IPS-15b (cell line): ENCODE measurements around the gene RPL36.

Source experiments
- H3K27me3 ChIP-seq: one replicate; pipeline ENCODE4 v1.6.1; 2013; ENCODE audit warnings: low read length; ENCODE audit not compliant: control insufficient read depth, insufficient read depth
- H3K36me3 ChIP-seq: one replicate; pipeline ENCODE4 v1.6.1; 2013; ENCODE audit warnings: low read length; ENCODE audit not compliant: control insufficient read depth, insufficient read depth
- H3K4me1 ChIP-seq: one replicate; pipeline ENCODE4 v1.6.1; 2013; ENCODE audit warnings: mild to moderate bottlenecking, low read length; ENCODE audit not compliant: control insufficient read depth, insufficient read depth
- H3K4me3 ChIP-seq: one replicate; pipeline ENCODE4 v1.5.1; 2013; ENCODE audit warnings: low read depth, low read length
- H3K9ac ChIP-seq: one replicate; pipeline ENCODE4 v1.6.1; 2013; ENCODE audit warnings: low read depth, mild to moderate bottlenecking, low read length
- H3K9me3 ChIP-seq: one replicate; pipeline ENCODE4 v1.6.1; 2013; ENCODE audit warnings: mild to moderate bottlenecking, low read length; ENCODE audit not compliant: control insufficient read depth, insufficient read depth

RPL36 gene

DNA sequence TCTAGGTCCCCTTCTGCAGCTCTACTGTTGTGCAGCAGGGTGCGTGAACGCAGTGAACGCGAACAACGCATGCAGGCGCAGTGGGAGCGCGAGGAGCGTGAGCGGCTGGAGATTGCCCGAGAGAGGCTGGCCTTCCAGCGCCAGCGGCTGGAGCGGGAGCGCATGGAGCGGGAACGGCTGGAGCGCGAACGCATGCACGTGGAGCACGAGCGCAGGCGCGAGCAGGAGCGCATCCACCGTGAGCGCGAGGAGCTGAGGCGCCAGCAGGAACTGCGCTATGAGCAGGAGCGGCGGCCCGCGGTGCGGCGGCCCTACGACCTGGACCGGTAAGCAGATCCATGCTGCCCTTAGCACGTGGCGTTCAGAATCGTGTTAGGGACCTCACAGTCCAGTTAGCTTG lies 28.6 kb upstream of the RPL36 start:
- Histone ChIP-seq H3K27me3 (no peaks in the 10 kb centered on the region), H3K9ac (no peak overlapping the region), H3K4me1 (no peaks in the 10 kb centered on the region), H3K4me3 (no peak overlapping the region), H3K9me3 (no peaks in the 10 kb centered on the region), H3K36me3 (peaks cover 55% of the 10 kb centered on the region)

DNA sequence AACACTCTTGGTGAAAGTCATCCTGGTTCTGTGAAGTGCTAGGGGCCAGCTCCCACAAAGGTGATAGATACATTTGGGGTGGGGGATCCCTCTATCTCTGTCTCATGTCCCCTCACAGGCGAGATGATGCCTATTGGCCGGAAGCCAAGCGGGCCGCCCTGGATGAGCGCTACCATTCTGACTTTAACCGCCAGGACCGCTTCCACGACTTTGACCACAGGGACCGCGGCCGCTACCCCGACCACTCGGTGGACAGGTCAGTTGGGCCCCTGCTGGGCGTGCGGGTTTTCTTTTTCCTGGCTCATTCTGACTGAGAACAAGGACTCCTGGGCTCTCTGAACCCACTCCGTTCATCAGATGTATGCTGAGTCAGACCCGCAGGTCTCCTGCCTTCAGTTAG lies 26.2 kb upstream of the RPL36 start:
- Histone ChIP-seq H3K9ac (no peak overlapping the region), H3K9me3 (no peaks in the 10 kb centered on the region), H3K36me3 (peaks cover 56% of the 10 kb centered on the region), H3K4me1 (peaks cover 4% of the 10 kb centered on the region), H3K4me3 (no peak overlapping the region), H3K27me3 (no peaks in the 10 kb centered on the region)

DNA sequence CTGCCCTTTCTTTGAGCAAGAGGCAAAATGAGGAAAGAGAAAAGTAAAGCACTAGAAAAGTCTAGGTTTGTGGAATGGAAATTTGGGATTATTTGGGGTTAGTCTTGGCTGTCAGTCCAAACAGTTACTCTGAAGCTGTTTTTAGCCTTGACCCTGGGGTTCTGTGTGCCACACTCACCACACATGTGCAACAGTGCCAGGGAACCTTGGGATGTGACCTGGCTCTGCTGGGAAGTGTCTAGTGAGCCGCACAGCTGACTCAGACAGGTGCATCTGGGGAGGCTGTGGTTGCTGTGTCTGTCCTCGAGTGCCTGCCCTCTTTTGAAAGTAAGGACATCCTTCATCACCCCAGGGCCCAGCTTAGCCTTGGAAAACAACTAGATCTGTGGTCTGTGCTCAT lies 25.6 kb upstream of the RPL36 start:
- Histone ChIP-seq H3K4me1 (peaks cover 4% of the 10 kb centered on the region), H3K4me3 (no peak overlapping the region), H3K9ac (no peak overlapping the region), H3K27me3 (no peaks in the 10 kb centered on the region), H3K36me3 (peaks cover 62% of the 10 kb centered on the region), H3K9me3 (no peaks in the 10 kb centered on the region)

DNA sequence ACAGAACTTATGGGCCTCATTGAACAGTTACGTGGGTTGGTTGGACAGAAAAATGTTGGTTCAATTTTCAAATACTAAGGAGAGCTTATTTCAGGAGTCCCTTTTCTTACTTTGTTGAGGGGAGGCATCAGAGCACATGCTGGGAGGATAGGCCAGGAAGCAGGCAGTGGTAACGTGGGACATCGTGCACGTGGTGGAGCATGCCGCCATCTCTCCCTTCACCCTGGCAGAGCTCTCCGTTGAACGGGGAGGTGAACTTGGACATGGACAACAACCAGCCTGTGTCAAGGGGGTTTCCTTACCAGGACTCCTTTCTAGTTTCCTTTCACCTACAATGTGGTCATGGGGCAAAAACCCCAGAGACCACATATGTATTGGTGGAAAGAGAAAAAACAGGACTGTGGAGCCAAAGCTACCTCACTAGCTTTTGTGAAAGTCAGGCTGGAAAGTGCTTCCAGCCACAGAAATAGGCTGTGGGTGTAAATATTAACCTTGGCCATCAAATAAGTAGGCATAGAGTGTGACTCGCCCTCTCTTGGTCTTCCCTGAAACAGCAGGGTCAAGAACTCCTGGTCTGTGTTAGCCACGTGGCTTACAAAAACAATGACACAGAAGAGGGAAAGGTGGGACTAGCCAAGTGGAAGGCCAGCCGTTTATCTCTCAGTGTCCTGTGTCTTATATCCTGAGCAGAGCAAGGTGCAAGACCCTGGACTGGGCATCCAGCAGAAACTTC lies 24.1 kb upstream of the RPL36 start:
- no peak overlapping the region for H3K4me3 ChIP-seq
- no peaks in the 10 kb centered on the region for H3K27me3 ChIP-seq
- no peak overlapping the region for H3K9ac ChIP-seq
- H3K9me3 ChIP-seq: no peaks in the 10 kb centered on the region
- H3K4me1 ChIP-seq: peaks cover 4% of the 10 kb centered on the region
- peaks cover 60% of the 10 kb centered on the region for H3K36me3 ChIP-seq

DNA sequence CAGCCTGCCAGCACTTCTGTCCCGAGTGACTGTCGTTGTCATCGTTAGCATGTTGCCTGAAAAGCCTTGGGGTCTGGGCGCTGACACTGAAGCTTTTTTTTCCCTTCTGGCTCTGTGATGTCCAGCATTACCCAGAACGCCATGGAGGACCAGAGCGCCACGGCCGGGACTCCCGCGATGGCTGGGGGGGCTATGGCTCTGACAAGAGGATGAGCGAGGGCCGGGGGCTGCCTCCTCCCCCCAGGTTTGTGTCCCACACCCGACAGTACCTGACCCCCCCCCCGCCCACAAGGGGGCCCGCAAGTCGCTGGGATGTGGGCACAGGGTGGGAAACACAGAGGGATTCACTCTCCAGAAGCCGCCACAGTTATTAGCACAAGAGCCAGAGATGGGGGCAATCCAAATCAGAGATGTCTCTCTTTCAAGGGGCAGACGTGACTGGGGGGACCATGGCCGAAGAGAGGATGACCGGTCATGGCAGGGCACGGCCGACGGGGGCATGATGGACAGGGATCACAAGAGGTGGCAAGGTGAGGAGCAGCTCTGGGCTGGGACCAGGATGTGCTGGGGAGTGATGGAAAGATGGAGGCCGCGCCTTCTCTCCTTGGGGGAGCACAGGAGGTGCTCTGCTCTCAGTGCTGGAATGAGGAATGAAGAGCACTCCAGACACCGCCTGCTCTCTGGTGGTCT lies 23.0 kb upstream of the RPL36 start:
- H3K9ac ChIP-seq: no peak overlapping the region

DNA sequence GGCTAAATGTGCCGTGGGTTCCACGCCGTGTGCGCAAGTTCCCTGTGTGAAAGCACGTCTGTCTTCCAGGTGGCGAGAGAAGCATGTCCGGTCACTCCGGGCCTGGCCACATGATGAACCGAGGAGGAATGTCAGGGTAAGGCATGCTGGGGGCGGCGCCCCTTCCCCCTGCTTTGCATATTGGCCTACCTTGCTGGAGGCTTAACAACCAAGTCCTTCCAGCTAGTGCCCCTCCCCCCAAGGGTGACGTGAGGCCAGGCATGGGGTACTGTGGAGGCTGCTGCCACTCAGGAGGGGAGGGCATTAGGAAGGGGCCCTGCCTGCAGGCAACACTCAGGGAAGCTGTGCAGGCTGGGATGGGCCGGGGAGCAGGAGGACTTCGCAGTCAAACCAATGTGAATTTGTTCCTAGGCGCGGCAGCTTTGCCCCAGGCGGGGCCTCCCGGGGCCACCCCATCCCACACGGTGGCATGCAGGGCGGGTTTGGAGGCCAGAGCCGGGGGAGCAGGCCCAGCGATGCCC lies 22.3 kb upstream of the RPL36 start:
- Histone ChIP-seq H3K9me3 (no peaks in the 10 kb centered on the region), H3K9ac (no peak overlapping the region), H3K36me3 (peaks cover 60% of the 10 kb centered on the region), H3K4me1 (peaks cover 4% of the 10 kb centered on the region), H3K27me3 (no peaks in the 10 kb centered on the region), H3K4me3 (no peak overlapping the region)

More for the DNA sequence above, 23.0 kb upstream of the RPL36 start:
- H3K9me3 ChIP-seq: no peaks in the 10 kb centered on the region
- H3K36me3 ChIP-seq: peaks cover 60% of the 10 kb centered on the region
- H3K4me1 ChIP-seq: peaks cover 4% of the 10 kb centered on the region
- no peak overlapping the region for H3K4me3 ChIP-seq
- no peaks in the 10 kb centered on the region for H3K27me3 ChIP-seq

DNA sequence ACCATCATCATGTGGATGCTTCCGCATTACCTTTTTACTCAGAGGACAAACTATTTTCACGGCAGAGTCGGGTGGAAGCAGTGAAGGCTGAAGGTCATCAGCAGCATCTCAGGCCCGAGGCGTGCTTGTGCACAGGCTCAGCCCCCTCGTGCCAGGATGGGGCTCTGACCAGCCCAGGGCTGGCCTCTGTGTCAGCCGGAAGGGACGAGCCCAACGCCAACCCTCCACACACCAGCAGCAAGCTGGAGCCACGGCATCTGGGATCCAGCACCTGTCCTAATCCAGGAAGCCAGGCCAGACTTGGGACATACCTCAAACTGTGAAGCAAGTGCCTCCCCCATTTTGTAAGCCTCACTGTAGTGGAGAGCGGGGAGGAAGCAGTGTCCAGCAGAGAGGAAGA lies 20.9 kb upstream of the RPL36 start:
- H3K4me1 ChIP-seq: peaks cover 4% of the 10 kb centered on the region
- H3K4me3 ChIP-seq: no peak overlapping the region
- no peaks in the 10 kb centered on the region for H3K9me3 ChIP-seq
- no peak overlapping the region for H3K9ac ChIP-seq
- peaks cover 49% of the 10 kb centered on the region for H3K36me3 ChIP-seq
- no peaks in the 10 kb centered on the region for H3K27me3 ChIP-seq

DNA sequence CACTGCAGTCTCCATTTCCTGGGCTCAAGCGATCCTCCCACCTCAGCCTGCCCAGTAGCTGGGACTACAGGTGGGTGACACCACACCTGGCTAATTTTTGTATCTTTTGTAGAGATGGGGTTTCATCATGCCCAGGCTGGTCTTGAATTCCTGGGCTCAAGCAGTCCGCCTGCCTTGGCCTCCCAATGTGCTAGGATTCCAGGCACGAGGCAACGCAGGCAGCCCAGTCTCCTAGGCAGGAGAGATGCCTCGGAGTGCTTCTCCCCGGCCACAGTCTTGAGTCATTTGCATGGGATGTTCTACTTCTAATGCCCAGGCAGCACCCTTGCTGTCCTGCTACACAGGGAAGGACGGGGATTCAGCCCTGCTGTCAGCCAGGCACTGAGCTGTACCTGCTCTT lies 18.5 kb upstream of the RPL36 start:
- Histone ChIP-seq H3K4me1 (peaks cover 4% of the 10 kb centered on the region), H3K36me3 (peaks cover 32% of the 10 kb centered on the region)

DNA sequence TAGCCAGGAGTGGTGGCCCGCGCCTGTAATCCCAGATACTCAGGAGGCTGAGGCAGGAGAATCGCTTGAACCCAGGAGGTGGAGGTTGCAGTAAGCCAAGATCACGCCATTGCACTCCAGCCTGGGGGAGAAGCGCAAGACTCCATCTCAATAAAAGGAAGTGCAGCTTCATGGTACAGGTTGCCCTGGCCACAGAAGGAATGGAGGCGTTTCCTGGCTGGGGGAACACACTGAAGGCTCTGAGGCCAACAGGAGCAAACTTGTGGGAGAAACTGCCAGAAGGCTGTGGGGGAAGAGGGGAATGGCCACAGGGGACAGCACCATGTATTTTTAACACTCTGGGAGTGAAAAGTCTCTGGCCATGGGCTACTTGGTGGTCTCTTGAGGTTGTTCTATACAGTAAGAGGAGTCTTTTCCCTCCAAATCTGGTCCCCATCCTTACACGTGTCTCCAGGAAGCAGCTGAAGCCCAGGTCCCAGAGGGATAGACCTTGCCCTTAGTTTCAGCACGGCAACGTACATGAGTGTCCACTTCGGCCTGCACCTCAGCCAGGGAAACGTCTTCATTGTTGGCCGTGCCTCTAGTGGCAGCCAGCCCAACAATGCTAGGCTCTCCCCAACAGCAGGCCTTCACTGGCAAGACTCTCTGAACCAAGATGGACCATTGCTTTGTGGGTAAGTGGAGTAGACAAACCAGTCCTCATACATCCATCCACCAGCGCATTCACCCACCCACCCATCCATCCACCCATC lies 17.2 kb upstream of the RPL36 start:
- Histone ChIP-seq H3K9me3 (no peaks in the 10 kb centered on the region), H3K27me3 (no peaks in the 10 kb centered on the region), H3K4me3 (no peak overlapping the region), H3K9ac (no peak overlapping the region), H3K4me1 (no peaks in the 10 kb centered on the region), H3K36me3 (peaks cover 29% of the 10 kb centered on the region)

More for the DNA sequence above, 18.5 kb upstream of the RPL36 start:
- H3K9me3 ChIP-seq: no peaks in the 10 kb centered on the region
- H3K4me3 ChIP-seq: no peak overlapping the region
- no peak overlapping the region for H3K9ac ChIP-seq
- no peaks in the 10 kb centered on the region for H3K27me3 ChIP-seq

DNA sequence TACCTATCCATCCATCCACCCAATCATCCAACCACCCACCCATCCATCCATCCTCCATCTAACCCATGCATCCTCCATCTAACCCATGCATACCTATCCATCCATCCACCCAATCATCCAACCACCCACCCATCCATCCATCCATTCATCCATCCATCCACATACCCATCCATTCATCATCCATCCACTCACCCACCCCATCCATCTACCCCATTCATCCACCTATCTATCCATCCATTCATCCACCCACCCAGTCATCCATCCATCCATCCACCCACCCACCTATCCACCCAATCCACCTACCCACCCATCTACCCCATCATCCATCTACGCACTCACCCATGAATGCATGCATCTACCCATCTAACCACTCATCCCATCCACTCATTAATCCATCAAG lies 16.3 kb upstream of the RPL36 start:
- Histone ChIP-seq H3K27me3 (no peaks in the 10 kb centered on the region), H3K9me3 (no peaks in the 10 kb centered on the region), H3K36me3 (peaks cover 27% of the 10 kb centered on the region), H3K4me3 (no peak overlapping the region), H3K4me1 (no peaks in the 10 kb centered on the region), H3K9ac (no peak overlapping the region)

DNA sequence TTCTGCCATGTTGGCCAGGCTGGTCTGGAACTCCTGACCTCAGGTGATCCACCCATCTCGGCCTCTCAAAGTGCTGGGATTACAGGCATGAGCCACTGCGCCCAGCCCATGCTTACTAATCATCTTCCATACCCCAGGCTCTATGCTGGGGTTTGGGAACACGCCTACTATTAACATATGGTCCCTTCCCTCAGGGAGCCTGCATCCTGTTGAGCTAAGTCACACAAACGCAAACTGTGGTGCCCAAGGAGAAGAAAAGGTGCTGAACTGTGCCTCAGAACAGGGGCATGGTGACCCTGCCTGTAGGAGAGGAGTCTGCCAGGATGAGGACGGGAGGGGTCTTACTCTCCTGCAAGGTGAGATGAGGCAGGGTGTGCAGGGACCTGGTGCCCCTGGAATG lies 15.4 kb upstream of the RPL36 start:
- Histone ChIP-seq H3K9me3 (no peaks in the 10 kb centered on the region), H3K4me1 (no peaks in the 10 kb centered on the region), H3K36me3 (peaks cover 18% of the 10 kb centered on the region), H3K9ac (no peak overlapping the region), H3K4me3 (no peak overlapping the region), H3K27me3 (no peaks in the 10 kb centered on the region)
